NCI-H446 treated with DMSO at 0.1 percent for 48 hours (cell line): ENCODE results near the gene ATXN1.
"Not testable (repeated sequence)": the region's sequence is repeated elsewhere in the genome, so short reads cannot be mapped to it uniquely, and the experiment has no call there.

Experiments used
- DNase-seq: peaks from one replicate; lab custom pipeline; 2025; lab: John Stamatoyannopoulos, UW

ATXN1 gene

DNA sequence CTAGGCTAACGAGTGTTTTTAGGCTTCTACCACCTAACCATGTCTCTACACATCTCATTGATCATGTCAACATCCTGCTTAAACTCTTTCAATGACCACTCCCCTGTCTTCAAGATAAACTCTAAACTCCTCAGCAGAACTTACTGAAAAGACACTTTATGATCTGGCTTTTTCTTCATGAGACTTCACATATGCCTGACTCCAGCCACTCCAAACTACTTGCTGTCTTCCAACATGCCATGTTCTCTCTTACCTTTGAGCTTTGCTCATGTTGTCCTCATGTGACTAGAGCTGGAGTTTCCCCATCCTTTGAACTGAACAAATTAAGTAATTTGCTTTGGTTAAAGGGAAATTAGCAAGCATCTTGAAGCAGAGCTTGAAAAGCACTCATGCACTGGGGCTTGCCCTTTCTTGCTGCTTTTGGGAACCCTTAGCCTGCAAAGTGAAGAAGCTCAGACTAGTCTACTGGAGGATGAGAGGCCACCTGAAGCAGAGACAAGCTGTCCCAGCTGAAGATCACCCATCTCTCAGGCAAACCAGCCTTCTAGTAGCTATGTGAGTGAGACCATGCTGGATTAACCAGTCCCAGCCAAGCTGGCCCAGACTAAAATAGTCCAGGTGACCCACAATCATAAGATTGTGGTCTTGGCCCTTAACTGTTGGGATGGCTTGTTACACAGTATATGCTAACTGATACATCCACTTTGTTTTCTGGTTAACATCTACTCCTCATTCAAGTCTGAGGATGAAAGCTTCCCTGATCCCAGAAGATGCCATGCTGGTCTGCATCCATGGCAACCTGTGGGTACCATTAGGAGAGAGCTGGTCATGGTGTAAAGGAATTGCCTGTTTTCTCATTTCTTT, 287.1 kb downstream of the ATXN1 start:
- DNase-seq = no peak

DNA sequence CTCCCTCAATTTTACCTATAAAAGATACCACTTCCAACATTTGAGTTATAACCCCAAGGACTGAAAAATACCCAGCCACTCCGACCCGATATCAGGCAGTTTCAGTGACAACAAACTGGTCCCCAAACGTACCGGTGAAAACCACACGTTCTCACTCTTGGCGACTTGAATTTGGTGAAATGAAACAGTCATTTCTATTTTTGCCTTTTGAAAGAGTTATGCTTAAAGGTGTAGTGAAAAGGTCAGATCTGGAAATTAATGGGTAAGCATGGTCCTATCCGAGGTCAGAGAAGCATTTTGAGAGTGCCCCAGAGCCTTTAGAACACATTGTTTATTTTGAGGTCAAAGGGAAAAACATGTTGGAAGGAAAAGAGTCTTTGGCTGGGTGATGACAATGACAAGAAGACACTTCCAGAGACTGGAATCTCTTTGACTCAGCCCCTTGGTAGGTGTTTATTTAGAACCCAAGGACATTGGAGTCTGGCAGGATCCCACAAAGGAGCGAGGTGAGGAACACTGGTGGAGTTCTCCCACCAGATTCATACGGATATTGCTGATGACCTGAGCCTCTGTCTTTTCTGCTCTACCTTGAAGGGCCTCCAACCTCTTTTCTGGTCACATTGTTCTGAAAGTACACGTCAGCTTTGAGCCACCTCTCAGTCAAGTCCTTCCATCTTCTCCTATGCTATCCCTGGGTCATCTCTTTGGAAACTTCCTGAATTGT, 287.9 kb downstream of the ATXN1 start:
- no peak for DNase-seq

DNA sequence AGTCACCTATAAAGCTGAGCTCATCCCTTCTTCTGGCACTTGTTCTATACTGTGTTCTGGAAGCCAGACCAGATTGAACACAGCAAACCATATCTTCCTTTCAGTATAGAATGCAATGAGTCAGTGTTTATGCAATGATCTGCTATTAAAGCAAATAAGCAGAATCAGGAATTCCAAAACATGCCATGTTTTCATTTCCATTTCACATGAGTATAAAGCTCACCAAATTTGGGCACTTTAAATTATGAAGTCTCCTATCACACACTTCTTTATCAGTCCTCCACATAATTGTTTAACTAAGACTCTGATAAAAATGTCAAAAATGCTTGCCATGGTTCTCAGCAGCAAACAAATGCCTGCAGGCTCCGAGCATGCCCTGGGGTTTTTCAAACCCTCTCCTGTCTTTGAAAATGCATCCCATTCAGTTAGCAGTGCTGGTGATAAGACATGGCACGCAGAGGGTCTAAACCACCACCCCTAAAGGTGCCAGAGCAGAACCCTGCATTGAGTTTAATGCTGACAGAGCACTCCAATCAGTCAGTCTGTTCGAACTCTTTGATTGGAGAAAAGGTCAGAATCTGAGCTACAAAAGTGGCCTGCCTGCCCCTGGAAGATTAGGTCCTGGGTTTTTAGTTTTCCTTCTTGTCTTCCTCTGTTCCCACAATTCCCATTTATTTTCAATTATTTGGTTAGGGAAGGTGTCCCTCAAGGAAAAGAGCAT, 288.8 kb downstream of the ATXN1 start:
- DNase-seq = no peak

DNA sequence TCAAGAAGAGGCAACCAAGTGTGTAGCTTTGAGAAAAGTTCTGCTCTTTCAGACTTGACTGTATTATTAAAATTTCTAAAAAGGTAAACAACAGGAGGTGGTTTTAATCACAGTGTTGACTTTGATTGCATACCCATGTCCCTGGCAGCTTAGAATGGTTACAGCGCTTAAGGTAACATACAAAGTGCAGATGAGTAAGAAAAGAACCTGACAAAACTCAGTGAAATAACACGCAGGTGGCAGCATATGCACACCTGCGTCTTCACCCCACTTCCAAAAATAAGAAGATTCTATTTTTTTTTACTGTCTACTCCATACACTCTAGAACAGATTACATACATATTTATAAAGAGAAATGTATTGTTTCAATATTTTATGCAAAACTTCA, 289.4 kb downstream of the ATXN1 start:
- no peak for DNase-seq

DNA sequence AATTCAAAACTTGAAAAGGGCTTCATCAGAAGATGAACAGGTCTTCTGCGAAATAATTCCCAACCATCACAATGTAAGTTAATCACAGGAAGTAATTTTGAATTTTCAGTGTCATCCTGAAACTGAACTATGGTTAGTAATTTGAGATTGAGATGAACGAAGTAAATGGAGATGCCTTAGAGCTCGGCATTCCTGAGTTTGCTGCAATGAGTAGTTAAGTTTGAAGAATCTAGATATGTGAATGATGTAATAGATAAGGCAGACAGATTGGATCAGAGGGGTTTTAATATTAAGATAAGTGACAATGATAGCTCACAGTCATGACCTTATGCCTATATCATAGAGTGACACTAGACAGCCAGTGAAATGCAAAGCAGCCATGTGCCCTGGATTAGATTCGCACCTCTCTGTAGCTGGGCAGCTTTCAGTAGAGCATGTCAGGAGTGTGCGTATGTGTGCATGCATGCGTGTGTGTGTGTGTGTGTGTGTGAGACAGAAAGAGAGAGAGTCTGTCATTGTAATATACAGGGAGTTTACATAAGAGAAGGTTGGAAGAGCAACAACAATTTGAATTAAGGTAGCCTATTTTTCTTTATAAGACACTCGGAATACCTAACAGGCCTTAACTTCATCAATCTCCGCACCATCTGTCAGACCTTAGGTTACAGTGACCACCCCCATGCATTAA, 289.9 kb downstream of the ATXN1 start:
- no peak for DNase-seq

DNA sequence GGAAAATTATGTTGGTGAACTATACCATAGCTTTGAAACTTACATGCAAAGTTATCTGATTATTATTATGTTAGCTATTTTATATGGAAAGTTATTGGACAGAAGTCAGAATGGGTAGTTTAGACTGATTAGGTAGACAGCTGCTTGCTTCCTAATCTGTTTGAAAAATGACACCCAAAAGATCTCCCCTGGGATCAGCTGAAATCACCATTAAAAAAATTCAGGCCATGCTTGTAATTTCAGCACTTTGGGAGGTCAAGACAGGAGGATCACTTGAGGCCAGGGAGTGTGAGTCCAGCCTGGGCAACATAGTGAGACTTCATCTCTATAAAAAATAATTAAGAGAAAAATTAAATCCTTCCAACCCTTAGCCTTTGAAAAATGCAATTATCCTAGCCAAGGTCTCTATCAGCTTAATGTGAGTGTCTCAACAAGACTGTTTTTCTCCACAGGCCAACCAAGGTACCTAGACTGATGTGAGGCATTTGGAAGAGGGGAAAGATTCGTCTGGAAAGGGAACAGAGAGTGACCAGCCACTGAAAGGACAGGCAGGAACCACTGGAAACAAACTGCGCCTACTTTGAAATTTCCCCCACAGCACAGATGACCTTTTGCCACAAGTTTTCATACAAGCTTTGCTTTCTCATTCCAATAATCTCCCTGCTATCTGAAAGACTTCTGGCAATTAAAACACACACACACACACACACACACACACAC, 290.6 kb downstream of the ATXN1 start:
- no peak for DNase-seq

DNA sequence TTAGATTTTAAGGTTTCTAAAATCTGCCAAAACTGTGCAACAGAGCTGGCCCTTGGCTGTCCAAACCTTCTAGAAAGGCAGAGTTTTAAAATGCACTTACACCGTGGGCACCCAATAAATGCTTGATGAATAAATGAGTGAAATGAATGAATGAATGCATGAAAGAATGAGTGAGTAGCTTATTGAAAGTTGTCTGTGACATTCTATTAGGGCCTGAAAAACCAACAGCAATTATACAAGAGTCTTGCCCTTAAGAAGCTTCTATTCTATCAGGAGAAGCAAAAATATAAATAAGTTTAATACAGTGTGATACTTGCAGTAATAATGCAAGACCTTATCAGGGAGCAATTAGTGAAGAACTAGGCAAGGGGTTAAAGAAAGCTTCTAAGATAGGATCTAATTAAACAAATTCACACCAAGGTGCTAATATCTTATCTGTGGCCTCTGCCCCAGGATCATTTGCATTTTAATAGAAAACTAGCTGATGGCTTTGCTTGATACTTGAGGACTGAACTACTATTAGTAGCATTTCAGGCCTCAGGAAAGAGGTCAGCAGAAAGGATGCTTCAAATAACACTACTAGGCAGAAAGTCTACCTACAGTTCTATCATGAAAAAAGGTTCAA, 292.2 kb downstream of the ATXN1 start:
- no peak for DNase-seq

DNA sequence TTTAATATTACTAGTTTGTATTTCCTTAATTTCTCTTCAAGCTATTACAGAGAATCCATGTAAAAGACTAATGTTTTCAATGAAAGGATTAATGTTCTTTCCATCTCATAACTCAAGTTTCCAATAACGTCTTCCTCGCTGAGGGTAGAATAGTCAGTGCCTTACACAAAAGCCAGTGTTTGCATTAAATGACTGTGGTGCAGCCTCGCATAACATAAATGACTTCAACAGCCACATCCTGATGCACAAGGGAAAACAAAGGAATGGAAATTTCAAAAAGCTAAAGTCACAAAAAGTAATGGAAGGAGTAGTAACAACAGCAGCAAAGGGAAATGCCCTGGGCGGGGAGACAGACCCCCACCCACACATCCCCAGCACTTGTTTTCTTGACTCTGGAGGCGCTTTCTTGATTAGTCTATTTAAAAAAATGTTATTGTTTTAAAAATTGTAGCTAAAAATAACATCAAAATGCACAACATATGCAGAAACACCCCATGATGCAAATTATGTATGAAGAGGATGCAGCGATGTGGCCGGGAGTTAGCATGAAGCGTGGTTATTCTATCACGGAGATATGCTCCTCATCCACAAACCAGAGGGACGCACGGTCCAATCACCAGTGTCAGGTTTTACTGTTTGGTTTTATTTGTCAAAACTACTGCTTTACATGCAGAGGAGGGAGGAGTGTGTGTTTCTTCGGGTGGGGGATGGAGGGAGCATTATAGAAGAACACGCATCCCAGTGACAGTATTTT, 294.3 kb downstream of the ATXN1 start:
- no peak for DNase-seq

DNA sequence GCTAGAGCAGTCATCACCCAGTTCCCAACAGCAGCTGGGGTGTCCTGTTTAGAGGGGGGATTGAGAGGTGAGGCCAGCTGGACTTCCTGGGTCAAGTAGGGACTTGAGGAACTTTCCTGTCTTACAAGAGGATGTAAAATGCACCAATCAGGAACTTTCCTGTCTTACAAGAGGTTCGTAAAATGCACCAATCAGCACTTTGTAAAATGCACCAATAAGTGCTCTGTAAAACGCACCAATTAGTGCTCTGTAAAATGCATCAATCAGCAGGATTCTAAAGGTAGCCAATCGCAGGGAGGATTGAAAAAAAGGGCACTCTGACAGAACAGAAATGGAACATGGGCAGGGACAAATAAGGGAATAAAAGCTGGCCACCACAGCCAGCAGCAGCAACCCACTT, 297.2 kb downstream of the ATXN1 start:
- no peak for DNase-seq

DNA sequence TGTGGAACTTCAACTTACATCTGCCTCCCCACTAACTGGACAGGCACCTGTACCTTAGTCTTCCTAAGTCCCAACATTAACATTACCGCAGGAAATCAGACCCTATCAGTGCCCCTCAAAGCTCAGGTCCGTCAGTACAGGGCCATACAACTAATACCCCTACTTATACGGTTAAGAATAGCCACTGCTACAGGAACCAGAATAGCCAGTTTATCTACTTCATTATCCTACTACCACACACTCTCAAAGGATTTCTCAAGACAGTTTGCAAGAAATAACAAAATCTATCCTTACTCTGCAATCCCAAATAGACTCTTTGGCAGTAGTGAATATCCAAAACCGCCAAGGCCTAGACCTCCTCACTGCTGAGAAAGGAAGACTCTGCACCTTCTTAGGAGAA, 298.0 kb downstream of the ATXN1 start:
- not testable (repeated sequence) for DNase-seq

DNA sequence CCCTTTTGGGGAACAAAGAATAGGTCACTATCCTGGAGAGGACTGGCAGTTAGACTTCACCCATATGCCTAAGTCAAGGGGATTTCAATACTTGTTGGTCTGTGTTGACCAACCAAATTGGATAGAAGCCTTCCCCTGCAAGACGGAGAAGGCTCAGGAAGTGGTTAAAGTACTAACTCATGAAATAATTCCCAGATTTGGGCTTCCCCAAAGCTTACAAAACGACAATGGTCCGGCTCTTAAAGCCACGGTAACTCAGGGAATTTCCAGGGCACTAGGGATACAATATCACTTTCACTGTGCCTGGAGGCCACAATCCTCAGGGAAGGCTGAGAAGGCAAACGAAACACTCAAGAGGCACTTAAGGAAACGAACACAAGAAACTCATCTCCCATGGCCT, 299.8 kb downstream of the ATXN1 start:
- no peak for DNase-seq

DNA sequence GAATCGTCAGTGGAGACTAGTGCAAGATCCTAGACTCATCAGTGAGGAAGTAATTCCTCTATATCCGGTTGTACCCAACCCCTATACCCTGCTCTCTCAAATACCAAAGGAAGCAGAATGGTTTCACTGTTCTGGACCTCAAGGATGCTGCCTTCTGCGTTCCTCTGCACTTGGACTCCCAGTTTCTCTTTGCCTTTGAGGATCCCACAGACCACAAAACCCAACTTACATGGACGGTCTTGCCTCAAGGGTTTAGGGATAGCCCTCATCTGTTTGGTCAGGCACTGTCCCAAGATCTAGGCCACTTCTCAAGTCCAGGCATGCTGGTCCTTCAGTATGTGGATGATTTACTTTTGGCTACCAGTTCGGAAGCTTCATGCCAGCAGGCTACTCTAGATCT, 301.8 kb downstream of the ATXN1 start:
- DNase-seq = not testable (repeated sequence)

DNA sequence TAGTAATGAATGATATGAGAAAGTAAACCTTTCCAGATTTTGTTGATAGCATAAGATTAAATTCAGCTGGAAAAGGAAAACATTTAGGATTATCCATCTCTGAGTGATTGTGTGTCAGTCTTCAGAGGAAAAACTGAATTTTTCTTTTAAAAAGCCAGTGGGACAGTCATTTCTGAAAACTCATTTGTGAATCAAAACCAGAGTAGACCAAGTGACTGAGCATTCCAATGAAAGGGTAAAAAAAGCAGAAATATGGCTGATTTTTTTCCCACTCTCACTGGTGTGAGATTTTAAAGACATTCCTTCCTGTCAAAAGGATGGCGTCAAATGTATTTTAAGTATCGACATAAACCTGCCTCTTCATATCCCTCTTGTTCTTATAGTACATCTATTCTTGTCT, 308.9 kb downstream of the ATXN1 start:
- DNase-seq = no peak

DNA sequence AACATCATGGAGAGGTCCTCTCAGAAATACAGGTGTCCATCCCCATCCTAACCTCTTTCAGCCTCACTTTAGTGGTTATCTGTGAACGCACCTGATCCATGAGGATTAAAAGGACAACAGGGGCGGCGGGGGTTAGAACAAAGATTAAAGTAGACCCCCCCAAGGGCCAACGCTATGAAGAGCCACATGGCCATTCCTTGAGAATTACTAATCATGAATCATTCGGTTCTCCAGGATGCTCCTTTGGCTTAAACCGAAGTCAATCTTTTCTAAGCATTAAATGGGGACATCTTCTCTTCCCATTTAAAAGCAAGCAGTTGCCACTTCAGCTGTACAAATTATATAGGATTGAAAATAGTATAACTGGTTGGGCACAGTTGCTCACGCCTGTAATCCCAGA, 310.4 kb downstream of the ATXN1 start:
- no peak for DNase-seq

DNA sequence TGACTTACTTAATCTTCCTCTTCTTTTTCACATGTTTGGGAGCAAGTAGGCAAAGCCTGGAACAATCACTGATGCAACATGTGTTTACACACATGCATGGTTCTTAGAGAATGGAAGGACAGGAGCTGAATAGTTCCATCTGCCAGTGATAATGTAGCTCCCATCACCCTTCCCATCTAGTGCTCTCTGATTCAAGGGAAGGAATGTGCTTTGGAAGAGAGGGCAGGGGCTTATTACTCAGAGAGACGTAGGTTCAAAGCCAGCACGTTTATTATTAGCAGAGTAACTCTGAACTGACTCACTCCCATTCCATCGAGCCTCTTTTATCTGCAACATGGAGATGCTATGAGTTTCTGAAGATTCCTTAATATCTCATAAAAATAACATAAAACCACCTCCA, 311.0 kb downstream of the ATXN1 start:
- DNase-seq = no peak

DNA sequence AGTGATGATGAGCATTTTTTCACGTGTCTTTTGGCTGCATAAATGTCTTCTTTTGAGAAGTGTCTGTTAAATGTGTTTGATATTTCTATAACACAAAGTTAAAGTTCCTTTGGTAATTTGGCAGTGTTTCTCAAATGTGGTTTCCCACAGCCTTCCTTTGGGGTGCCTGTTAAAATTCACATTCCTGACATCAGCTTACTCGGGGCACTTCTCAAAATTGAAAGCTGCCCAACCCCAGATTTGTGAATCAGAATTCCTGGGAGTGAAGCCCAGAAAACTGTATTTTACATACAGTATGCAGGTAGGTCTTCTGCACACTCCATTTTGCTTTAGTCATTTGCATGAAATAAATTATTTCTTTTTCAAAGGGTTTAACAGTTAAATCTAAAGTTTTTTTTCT, 315.0 kb downstream of the ATXN1 start:
- no peak for DNase-seq

DNA sequence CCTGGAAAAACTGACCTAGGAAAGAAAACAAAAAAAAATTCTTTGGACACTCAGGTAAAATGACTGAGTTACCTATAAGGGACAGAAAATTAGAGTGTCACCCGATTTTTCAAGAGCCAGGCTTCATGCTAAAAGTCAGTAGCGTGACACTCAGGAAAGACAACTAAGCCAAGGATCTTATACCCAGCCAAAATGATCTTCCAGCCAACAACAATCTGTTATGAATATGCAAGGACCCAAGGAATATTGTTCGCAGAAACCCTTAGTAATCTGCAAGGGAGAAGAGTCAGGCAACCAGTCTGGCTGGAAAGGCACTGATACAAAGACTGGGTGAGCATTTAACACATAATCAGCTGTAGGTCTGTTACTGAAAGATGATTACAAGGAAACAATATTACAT, 319.2 kb downstream of the ATXN1 start:
- no peak for DNase-seq

DNA sequence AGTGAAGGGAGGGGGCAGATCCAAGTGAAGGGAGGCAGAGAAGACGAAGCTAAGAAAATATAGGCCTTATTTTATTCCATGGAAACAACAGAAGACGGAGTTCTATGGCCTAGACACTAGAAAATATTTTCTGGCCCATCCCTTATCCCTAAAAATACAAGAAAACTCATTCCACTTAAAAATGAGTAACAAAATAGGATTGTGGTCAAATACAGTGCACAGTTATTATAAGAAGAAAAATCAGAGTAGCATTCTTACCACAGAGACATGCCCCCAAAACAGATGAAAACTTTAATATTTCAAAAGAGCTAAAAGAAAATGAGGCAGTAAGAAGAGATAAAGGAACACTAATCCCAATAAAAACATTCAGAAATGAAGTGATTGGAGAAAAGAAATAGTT, 320.0 kb downstream of the ATXN1 start:
- DNase-seq = no peak

DNA sequence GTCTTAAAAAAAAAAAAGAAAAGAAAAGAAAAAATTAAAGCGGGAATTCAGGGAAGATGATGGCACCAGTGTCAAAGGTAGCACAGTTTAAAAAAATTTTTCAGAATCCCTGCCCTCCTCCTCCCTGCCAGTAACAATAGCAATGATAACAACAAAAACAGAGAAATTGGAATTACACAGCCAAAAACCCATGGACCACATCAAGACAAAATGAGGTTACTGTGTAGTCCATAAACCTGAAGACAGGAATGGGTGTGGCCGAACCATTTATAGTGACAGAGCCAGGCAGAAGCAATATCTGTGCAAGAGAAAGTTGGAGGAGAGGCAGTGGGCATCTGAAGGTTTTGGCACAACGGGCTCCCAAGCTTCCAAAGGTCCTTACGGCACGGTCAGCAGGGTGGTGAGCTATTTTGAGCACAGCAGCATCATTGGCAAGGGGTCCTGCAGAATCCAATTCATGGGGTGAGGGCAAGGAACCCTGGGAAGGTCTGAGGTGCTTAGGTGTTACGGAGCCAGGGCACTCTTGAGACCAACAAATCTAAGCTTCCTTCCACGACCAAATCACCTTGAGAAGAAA, 320.5 kb downstream of the ATXN1 start:
- DNase-seq = no peak
